ENCODE measurements around the gene SETBP1. TPM values are rescaled to one million over a fixed set of nuclear protein-coding genes. Genes with fewer than 3 reads are reported as not detected.

The SETBP1 gene
- polyA plus RNA-seq, 1 experiment, result 2.9 TPM

- DNase-seq (ENCODE audit: low read depth), result no peak
- H3K36me3 ChIP-seq (ENCODE audit: control insufficient read depth, insufficient read depth, low read length), result no peaks in the 10 kb centered on the region
- ChIA-PET CTCF (interaction anchor here (2.0 kb wide), 1 partner anchor 9 kb away, joined by 6 read pairs; no protein-coding TSS in a partner anchor), POLR2A (no interaction called here)
- TF ChIP-seq CTCF (IDR thresholded peaks at IDR 0.05; ENCODE audit: insufficient read depth, low read depth, low read length), result no peak
- no peak overlapping the region for H3K4me3 ChIP-seq (ENCODE audit: low read depth, low read length)
- H3K27me3 ChIP-seq (ENCODE audit: control insufficient read depth, insufficient read depth, low read length), result no peaks in the 10 kb centered on the region
These were observed 388.9 kb downstream of the SETBP1 start for GRCh38 chr18:45069546-45069945.

GRCh38 chr18:45071956-45072355, 391.3 kb downstream of the SETBP1 start:
- POLR2A ChIA-PET, result no interaction called here
- CTCF ChIA-PET, result no interaction called here
- TF ChIP-seq CTCF (IDR thresholded peaks at IDR 0.05; ENCODE audit: insufficient read depth, low read depth, low read length), result no peak
- DNase-seq (ENCODE audit: low read depth), result no peak
- Histone ChIP-seq H3K4me3 (ENCODE audit: low read depth, low read length) (no peak overlapping the region), H3K27me3 (ENCODE audit: control insufficient read depth, insufficient read depth, low read length) (no peaks in the 10 kb centered on the region), H3K36me3 (ENCODE audit: control insufficient read depth, insufficient read depth, low read length) (no peaks in the 10 kb centered on the region)

- no peak for DNase-seq (ENCODE audit: low read depth)
- no peaks in the 10 kb centered on the region for H3K27me3 ChIP-seq (ENCODE audit: control insufficient read depth, insufficient read depth, low read length)
- ChIA-PET POLR2A (no interaction called here), CTCF (no interaction called here)
- TF ChIP-seq CTCF (IDR thresholded peaks at IDR 0.05; ENCODE audit: insufficient read depth, low read depth, low read length), result no peak
- H3K4me3 ChIP-seq (ENCODE audit: low read depth, low read length), result no peak overlapping the region
- no peaks in the 10 kb centered on the region for H3K36me3 ChIP-seq (ENCODE audit: control insufficient read depth, insufficient read depth, low read length)
These were observed 392.9 kb downstream of the SETBP1 start for GRCh38 chr18:45073556-45073955.

- Histone ChIP-seq H3K27me3 (ENCODE audit: control insufficient read depth, insufficient read depth, low read length) (peaks cover 2% of the 10 kb centered on the region), H3K36me3 (ENCODE audit: control insufficient read depth, insufficient read depth, low read length) (no peaks in the 10 kb centered on the region), H3K4me3 (ENCODE audit: low read depth, low read length) (no peak overlapping the region)
- ChIA-PET POLR2A (no interaction called here), CTCF (no interaction called here)
- DNase-seq (ENCODE audit: low read depth), result no peak
- TF ChIP-seq CTCF (IDR thresholded peaks at IDR 0.05; ENCODE audit: insufficient read depth, low read depth, low read length), result no peak
These were observed 401.0 kb downstream of the SETBP1 start for GRCh38 chr18:45081566-45082181.

GRCh38 chr18:45083226-45083855, 402.7 kb downstream of the SETBP1 start:
- POLR2A ChIA-PET, result no interaction called here
- Histone ChIP-seq H3K4me3 (ENCODE audit: low read depth, low read length) (no peak overlapping the region), H3K27me3 (ENCODE audit: control insufficient read depth, insufficient read depth, low read length) (peaks cover 2% of the 10 kb centered on the region), H3K36me3 (ENCODE audit: control insufficient read depth, insufficient read depth, low read length) (no peaks in the 10 kb centered on the region)
- no peak for TF ChIP-seq CTCF (IDR thresholded peaks at IDR 0.05; ENCODE audit: insufficient read depth, low read depth, low read length)
- CTCF ChIA-PET, result interaction anchor here (1.4 kb wide), 1 partner anchor 10 kb away, joined by 3 read pairs; no protein-coding TSS in a partner anchor
- DNase-seq (ENCODE audit: low read depth), result no peak

Data from BJ (cell line).